NCI-H2081 (cell line): ENCODE results near the gene BUD31.
A peak's percentile ranks its signal among the peaks of the same experiment; 100 is the strongest.
"Not testable (repeated sequence)": the region's sequence is repeated elsewhere in the genome, so short reads cannot be mapped to it uniquely, and the experiment has no call there.

Experiments
- DNase-seq, 2 experiments: peaks; one replicate each; lab custom pipeline; 2025; lab: John Stamatoyannopoulos, UW

The BUD31 gene

DNA sequence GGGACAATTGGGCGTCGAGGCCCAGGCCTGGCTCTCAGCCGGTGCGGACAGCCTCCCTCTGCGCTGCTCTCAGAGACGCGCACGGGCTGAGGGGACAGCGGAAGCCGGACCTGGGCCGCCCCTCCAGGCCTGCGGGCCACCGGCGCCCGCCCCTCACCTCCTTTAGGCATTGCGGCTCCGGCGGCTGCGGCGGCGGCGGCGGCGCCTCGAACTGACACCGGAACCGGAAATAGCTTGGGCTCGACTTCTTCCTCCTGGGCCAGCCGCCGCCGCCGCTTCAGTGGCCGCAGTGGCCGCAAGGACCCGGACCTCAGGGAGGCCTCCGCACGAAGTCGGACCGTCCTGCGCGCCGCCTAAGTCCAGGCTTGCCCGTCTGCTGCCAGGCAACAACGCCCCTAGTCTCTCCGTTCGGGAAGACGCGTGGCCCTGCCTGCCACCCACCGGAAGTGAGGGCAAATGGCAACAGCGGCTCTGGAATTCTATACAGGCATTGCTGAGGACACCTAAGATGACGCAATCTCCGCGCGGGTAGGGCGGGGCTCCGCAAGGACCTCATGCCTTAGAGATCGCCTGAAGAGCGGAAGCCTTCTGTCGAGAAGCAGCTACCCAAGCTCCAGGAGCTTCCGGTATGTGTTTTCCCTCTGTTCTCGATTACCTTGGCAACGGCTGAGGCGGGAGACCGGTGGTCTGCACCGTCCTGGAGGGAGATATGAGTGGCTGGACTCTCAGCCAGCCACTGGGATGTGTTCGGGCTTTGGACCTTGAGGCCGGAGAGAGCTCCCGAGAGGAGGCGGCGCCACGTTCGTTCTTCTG lies at the start of gene BUD31, which contains the start of gene PDAP1:
Gene BUD31 (plus strand): TSS at position 591 of the 813 bp plus-strand sequence. CDS start 2,124 bp downstream, outside the sequence.
Gene PDAP1 (minus strand): TSS at position 219 of the 813 bp plus-strand sequence. CDS start 49 bp downstream, at position 170.
- DNase-seq: peak; percentile 94 to 97

GRCh38 chr7:99359465-99360154 lies 49.2 kb upstream of the BUD31 start:
- no peak for DNase-seq

- no peak for DNase-seq
Measured at GRCh38 chr7:99362801-99363200, 46.0 kb upstream of the BUD31 start.

- DNase-seq: no peak
Measured at GRCh38 chr7:99363286-99363685, 45.5 kb upstream of the BUD31 start.

DNA sequence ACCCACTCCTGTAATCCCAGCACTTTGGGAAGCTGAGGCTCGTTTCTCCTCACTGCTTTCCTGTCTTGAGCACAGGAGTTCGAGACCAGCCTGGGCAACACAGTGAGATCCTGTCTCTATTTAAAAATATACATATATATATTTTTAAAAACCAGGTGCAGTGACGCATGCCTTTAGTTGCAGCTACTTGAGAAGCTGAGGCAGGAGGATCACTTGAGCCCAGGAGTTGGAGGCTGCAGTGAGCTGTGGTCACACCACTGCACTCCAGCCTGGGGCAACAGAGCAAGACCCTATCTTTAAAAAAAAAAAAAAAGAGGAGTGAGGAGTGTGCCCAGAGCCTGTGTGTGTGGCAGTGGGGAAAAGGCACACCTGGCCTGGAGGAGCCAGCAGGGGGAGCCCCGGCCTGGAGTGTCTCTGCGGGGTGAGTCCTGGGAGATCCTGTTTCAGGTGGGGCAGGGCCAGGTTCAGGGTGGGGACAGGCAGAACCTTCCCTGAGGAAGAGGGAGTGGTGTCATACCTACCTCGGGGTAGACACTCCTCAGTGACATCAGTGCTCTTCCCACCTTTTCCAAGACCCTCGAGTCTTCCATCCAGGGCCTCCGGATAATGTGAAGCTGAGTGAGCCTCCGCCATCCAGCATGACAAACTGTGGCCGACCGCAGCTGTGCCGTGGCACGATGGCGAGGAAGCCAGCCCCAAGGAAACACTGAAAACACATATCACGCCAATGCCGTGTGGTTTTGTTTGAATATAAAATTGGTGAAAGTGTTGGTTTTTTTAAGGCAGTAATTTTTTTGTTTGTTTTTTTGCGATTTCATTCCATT lies 43.2 kb upstream of the BUD31 start:
- peak; percentile 19 to 27 for DNase-seq

- no peak for DNase-seq
Measured at GRCh38 chr7:99366646-99367045, 42.1 kb upstream of the BUD31 start.

DNA sequence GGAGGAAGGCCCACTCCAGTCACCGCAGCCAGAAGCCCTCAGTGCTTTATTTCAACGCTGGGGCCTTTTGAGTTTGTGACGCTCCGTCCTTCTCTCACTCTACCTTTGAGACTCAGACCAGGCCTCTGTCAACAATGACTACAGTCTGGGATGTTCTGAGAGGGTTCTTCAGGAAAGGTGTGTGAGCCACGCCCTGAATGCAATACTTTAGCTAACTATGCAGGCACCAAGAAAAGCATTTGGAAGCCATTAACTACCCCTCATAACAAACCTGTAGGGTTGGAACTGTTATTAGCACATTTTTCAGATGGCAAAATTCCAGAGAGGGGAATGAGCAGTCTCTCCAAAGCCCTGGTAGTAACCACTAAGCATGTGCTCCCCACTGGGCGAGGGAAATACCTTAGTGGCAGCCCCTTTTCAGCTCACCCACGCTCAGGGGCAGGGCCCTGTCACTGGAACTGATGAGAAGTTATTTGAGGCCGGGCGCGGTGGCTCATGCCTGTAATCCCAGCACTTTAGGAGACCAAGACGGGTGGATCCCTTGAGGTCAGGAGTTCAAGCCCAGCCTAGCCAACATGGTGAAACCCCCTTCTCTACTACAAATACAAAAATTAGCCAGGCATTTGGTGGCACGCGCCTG lies 39.9 kb upstream of the BUD31 start:
- DNase-seq: no peak

- no peak for DNase-seq
Measured at GRCh38 chr7:99369767-99370391, 38.9 kb upstream of the BUD31 start.

GRCh38 chr7:99371376-99371920 lies 37.3 kb upstream of the BUD31 start:
- no peak for DNase-seq

GRCh38 chr7:99372275-99373090 lies 36.3 kb upstream of the BUD31 start:
- no peak for DNase-seq

- no peak for DNase-seq
Measured at GRCh38 chr7:99373091-99374066, 35.4 kb upstream of the BUD31 start.

DNA sequence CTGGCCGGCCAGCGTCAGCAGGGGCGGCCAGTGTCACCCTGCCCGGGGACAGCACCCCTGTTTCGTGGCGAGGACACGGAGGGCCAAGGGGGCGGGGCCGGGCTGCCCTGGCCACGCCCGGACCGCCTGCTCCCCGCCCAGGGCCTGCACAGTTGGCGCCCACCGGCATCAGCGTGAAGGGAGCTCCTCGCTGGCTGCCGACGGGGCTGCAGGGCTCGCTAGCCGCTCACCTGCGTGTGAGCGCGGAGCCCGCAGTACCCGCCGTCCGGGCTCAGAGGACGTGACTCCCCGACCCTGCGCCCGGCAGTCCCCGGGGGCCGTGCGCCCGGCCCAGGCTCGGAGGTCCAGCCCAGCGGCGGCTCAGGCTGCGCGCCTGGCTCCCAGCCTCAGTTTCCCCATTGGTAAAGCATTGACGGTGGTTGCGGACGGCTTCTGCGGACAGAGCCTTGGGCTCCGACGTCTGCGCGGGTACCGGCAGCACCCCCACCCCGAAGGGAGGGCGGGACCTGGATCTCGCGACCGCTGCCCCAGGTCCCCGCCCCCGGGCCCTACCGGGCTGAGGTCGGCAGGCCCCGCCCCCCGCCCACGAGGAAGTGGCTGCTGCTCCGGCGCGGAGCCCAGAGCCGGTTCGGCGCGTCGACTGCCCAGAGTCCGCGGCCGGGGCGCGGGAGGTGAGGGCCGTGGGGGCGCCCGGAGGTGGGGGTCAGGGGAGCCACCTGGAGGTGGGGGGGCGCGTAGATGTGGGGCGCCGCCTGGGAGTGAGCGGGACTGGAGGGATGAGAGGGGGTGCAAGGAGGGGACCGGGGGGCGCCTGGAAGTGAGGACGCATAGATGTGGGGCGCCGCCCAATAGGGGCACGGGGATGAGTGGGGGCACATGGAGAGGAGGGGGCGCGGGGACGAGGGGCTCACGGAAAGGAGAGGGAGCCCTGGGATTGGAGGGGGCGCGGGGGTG lies 34.4 kb upstream of the BUD31 start, which contains the start of gene ARPC1B:
Gene ARPC1B (plus strand): TSS at position 620 of the 954 bp plus-strand sequence. CDS start 10,985 bp downstream, outside the sequence.
- DNase-seq: peak; percentile 44 to 45

GRCh38 chr7:99375070-99375807 lies 33.5 kb upstream of the BUD31 start:
- DNase-seq: peak; percentile 54 to 69

DNA sequence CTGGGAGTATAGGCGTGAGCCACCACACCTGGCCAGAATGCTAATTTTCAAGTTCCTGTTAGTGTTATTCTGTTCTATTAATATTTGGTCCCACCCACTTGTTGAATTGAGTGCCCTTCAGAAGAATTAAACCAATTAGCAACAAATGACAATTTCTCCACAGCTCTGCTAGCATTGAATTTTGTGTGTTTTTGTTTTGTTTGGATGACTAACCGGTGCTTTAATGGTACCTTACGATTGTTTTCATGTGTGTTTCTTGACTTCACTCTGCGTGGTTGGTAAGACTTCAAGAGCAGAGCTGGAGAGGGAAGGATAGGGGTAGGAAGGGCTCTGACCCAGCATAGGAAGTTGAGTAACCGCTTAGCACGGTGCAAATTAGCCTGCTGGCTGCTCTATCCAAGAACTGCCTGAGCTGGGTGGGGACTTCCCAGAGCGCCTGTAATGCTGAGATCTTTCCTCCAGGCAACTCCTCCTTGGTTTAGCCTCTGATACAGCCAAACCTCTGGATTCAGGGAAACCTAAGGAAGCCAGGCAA lies 29.7 kb upstream of the BUD31 start:
- no peak for DNase-seq

DNA sequence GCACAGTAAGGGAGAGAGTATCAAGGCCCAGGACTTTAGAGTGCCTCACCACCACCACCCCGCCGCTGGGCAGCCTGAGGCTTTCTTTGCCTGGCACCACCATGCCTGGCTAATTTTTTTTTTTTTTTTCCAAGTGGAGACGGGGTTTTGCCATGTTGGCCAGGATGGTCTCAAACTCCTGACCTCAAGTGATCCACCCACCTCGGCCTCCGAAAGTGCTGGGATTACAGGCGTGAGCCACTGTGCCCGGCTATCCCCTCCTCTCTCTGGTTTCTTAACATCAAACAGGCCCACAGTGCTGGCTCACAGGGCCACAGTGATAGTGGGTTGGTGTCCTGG lies 29.1 kb upstream of the BUD31 start:
- DNase-seq: not testable (repeated sequence)

DNA sequence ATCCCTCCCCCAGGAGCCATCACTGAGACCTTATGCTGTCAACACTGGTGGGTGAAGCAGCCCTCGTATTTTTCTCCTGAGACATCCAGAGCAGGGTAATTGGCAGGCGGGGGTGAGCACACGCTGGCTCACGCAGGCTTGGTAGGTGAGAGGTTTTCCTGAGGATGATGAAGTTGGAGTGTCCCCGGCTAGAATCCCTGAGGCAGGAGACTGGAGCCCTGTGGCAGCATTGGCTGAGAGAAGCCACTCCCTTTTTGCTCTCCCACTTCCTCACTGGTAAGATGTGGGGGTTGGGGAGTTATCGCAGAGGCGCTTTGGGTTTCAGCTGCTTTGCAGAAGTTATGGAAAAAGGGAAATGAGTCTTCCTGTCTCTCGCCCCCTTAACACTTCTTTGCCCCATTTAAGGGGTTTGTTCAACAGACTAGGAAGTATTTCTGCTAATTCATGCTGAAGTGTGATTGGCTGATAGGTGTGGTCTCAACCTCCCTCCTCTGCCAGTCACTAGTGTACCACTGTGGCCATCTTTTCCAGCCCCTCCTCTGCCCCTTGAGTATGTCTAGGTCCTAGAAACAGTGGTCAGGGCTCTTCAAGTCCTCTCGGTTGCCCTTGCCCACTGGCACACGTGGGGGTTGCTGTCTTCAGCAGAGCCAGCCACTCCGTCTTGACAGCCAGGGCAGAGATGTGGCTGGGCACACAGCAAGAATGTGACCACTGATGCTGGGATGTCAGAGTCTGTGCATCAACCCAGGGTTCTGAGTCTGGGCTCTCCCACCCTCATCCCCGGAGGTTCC lies 28.5 kb upstream of the BUD31 start:
- DNase-seq: no peak
